K562 (cell line): Measurements from ENCODE around the gene PRCC. TPM values are rescaled to one million over a fixed set of nuclear protein-coding genes. Genes with fewer than 3 reads are reported as not detected.

Experiments
- ARID4B ChIP-seq: sonication (generic); formaldehyde crosslinking; IDR thresholded peaks from 2 replicates; pipeline ENCODE4 v1.8.0; 2022; ENCODE audit warnings: mild to moderate bottlenecking, missing genetic modification reagents
- CEBPB ChIP-seq: fragments of 450-650 bp; IDR thresholded peaks from 2 replicates; pipeline ENCODE4 v1.6.1; 2016; ENCODE audit warnings: missing genetic modification characterization, missing compliant biosample characterization
- EP400 ChIP-seq: fragments of 450-650 bp; IDR thresholded peaks from 2 replicates; pipeline ENCODE4 v1.6.1; 2017; ENCODE audit warnings: antibody characterized with exemption, mild to moderate bottlenecking, moderate library complexity
- HDAC1 ChIP-seq, 2 experiments: fragments of 450-650 bp; IDR thresholded peaks; 2 replicates each; pipeline ENCODE4 v1.6.1; 2016 to 2017; ENCODE audit warnings: inconsistent platforms in 1 of 2, mild to moderate bottlenecking in 1 of 2, moderate library complexity in 1 of 2
- PHF21A ChIP-seq: fragments of 450-650 bp; IDR thresholded peaks from 2 replicates; pipeline ENCODE4 v1.6.1; 2017; ENCODE audit warnings: low read depth, borderline replicate concordance
- RAD51 ChIP-seq: fragments of 450-650 bp; IDR thresholded peaks from 2 replicates; pipeline ENCODE4 v1.7.1; 2016; ENCODE audit warnings: low read depth, mild to moderate bottlenecking, borderline replicate concordance
- RFX7 ChIP-seq: fragments of 250-450 bp; sonication (Bioruptor Pico); IDR thresholded peaks from 2 replicates; pipeline ENCODE4 v1.5.1; 2021; ENCODE audit warnings: mild to moderate bottlenecking
- SIN3A ChIP-seq, 2 experiments: fragments of 150-350 bp in 1 of 2; IDR thresholded peaks; 2 replicates each; pipeline ENCODE4 v1.6.1; 2011 to 2016; ENCODE audit warnings: borderline replicate concordance in 2 of 2, low read depth in 2 of 2, low read length in 2 of 2, mild to moderate bottlenecking in 2 of 2, moderate library complexity in 2 of 2; ENCODE audit not compliant: control insufficient read depth in 1 of 2
- ZNF3 ChIP-seq: fragments of 250-450 bp; sonication (Bioruptor Pico); IDR thresholded peaks from 2 replicates; pipeline ENCODE4 v1.5.0; 2021; ENCODE audit warnings: mild to moderate bottlenecking, moderate library complexity
- ZNF407 ChIP-seq: fragments of 450-650 bp; IDR thresholded peaks from 2 replicates; pipeline ENCODE4 v1.6.1; 2016; ENCODE audit warnings: low read depth
- polyA plus RNA-seq, 8 experiments: library from polyadenylated mRNA; depleted of rRNA in 4 of 8; stranded (reverse) in 5 of 8; unstranded in 3 of 8; fragments of >200 nt; fragmentation: Nextera tagmentation in 2 of 8; fragmentation: Illumina TruSeq in 1 of 8; extraction: Ambion mirVana in 2 of 8; extraction: Trizol in 1 of 8; gene quantifications; 2 replicates each; pipeline versions ENCODE4 v1.2.1 to v1.2.3, GENCODE V29; 2011 to 2014; ENCODE audit warnings: inconsistent platforms in 1 of 8, missing spikeins in 1 of 8
- total RNA-seq, 7 experiments: library from RNA; depleted of rRNA in 6 of 7; stranded (reverse); fragments of >200 nt in 6 of 7; fragmentation: Illumina TruSeq in 2 of 7; extraction: Trizol in 2 of 7; gene quantifications; 2 replicates each; pipeline versions ENCODE4 v1.2.1 to v1.2.3, GENCODE V29; 2011 to 2021; ENCODE audit warnings: low replicate concordance in 1 of 7
- TF ChIP-seq, protein P1 (sequence below): sonication (generic); formaldehyde crosslinking; IDR thresholded peaks from 2 replicates; pipeline ENCODE4 v1.8.0; 2022; ENCODE audit warnings: mild to moderate bottlenecking, missing genetic modification reagents, borderline replicate concordance

The PRCC gene
- total and polyA plus RNA-seq, 9 of the 15 experiments (the other 6 are each of a cell fraction or from before 2014, with no cell fraction given): 23.9 to 201 (median 41.1) TPM

- TF ChIP-seq SIN3A (IDR thresholded peaks at IDR 0.05; ENCODE audit: borderline replicate concordance in 2 of 2, control insufficient read depth in 1 of 2, low read depth in 2 of 2, low read length in 2 of 2): peak in 1 of 2 experiments; percentile 45; a peak in 1 of 4 replicates
- TF ChIP-seq, protein P1, sequence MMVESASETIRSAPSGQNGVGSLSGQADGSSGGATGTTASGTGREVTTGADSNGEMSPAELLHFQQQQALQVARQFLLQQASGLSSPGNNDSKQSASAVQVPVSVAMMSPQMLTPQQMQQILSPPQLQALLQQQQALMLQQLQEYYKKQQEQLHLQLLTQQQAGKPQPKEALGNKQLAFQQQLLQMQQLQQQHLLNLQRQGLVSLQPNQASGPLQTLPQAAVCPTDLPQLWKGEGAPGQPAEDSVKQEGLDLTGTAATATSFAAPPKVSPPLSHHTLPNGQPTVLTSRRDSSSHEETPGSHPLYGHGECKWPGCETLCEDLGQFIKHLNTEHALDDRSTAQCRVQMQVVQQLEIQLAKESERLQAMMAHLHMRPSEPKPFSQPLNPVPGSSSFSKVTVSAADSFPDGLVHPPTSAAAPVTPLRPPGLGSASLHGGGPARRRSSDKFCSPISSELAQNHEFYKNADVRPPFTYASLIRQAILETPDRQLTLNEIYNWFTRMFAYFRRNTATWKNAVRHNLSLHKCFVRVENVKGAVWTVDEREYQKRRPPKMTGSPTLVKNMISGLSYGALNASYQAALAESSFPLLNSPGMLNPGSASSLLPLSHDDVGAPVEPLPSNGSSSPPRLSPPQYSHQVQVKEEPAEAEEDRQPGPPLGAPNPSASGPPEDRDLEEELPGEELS (CRISPR knock-in tag): 0 out of 2 replicates have a peak, but pooled peaks have one; percentile 53
- TF ChIP-seq ZNF407: no peak
- 0 out of 2 replicates have a peak, but pooled peaks have one; percentile 1 for TF ChIP-seq ARID4B
- TF ChIP-seq RFX7: no peak
- no peak for TF ChIP-seq ZNF3 (CRISPR knock-in tag)
- TF ChIP-seq PHF21A: 0 out of 2 replicates have a peak, but pooled peaks have one; percentile 16
- TF ChIP-seq CEBPB (tag): peak; percentile 11; the same call in 1 of the 2 replicates
- 0 out of 4 replicates have a peak, but pooled peaks of 1 of the 2 experiments have one; percentile 29 for TF ChIP-seq HDAC1 (IDR thresholded peaks at IDR 0.05)
- peak; percentile 58; the same call in 1 of the 2 replicates for TF ChIP-seq EP400
- TF ChIP-seq RAD51: peak; percentile 64; the same call in 1 of the 2 replicates
These were observed 18.5 kb upstream of the PRCC start (continued) for GRCh38 chr1:156748670-156749418.
